ENCODE data around the gene SCAPER.

The SCAPER gene

GRCh38 chr15:76764004-76764403 is 141.1 kb downstream of the SCAPER start:
- Histone ChIP-seq H3K36me3 (replicated peaks; ENCODE audit: low read depth, low read length) (peaks cover 48% of the 10 kb centered on the region), H4K20me1 (ENCODE audit: insufficient read depth, low read length) (no peaks in the 10 kb centered on the region), H3K27ac (ENCODE audit: low read length) (no peak overlapping the region), H3K79me2 (ENCODE audit: low read length) (no peaks in the 10 kb centered on the region), H3K4me1 (ENCODE audit: low read length) (no peaks in the 10 kb centered on the region), H3K9me3 (ENCODE audit: insufficient read depth, low read length) (peaks cover 19% of the 10 kb centered on the region), H3K4me2 (ENCODE audit: low read length) (no peak overlapping the region), H3K27me3 (ENCODE audit: low read depth, low read length) (no peaks in the 10 kb centered on the region), H3K4me3 (ENCODE audit: low read length) (no peak overlapping the region), H3K9ac (ENCODE audit: low read length) (no peak overlapping the region), H2AFZ (ENCODE audit: low read depth, low read length) (no peak overlapping the region)
- TF ChIP-seq, protein P1, sequence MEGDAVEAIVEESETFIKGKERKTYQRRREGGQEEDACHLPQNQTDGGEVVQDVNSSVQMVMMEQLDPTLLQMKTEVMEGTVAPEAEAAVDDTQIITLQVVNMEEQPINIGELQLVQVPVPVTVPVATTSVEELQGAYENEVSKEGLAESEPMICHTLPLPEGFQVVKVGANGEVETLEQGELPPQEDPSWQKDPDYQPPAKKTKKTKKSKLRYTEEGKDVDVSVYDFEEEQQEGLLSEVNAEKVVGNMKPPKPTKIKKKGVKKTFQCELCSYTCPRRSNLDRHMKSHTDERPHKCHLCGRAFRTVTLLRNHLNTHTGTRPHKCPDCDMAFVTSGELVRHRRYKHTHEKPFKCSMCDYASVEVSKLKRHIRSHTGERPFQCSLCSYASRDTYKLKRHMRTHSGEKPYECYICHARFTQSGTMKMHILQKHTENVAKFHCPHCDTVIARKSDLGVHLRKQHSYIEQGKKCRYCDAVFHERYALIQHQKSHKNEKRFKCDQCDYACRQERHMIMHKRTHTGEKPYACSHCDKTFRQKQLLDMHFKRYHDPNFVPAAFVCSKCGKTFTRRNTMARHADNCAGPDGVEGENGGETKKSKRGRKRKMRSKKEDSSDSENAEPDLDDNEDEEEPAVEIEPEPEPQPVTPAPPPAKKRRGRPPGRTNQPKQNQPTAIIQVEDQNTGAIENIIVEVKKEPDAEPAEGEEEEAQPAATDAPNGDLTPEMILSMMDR (IDR thresholded peaks at IDR 0.05; ENCODE audit: low read depth, low read length), result no peak
- TF ChIP-seq EZH2phosphoT487 (IDR thresholded peaks at IDR 0.05; ENCODE audit: low read depth), result no peak

GRCh38 chr15:76763554-76763953 is 141.6 kb downstream of the SCAPER start:
- peaks cover 19% of the 10 kb centered on the region for H3K9me3 ChIP-seq (ENCODE audit: insufficient read depth, low read length)
- no peaks in the 10 kb centered on the region for H4K20me1 ChIP-seq (ENCODE audit: insufficient read depth, low read length)
- H3K36me3 ChIP-seq (replicated peaks; ENCODE audit: low read depth, low read length), result peaks cover 48% of the 10 kb centered on the region
- no peak overlapping the region for H3K9ac ChIP-seq (ENCODE audit: low read length)
- H3K79me2 ChIP-seq (ENCODE audit: low read length), result no peaks in the 10 kb centered on the region
- H3K27me3 ChIP-seq (ENCODE audit: low read depth, low read length), result no peaks in the 10 kb centered on the region
- no peak overlapping the region for H3K27ac ChIP-seq (ENCODE audit: low read length)
- no peak overlapping the region for H2AFZ ChIP-seq (ENCODE audit: low read depth, low read length)
- H3K4me2 ChIP-seq (ENCODE audit: low read length), result no peak overlapping the region
- no peaks in the 10 kb centered on the region for H3K4me1 ChIP-seq (ENCODE audit: low read length)
- TF ChIP-seq EZH2phosphoT487 (IDR thresholded peaks at IDR 0.05; ENCODE audit: low read depth), result no peak
- TF ChIP-seq, protein P1 (IDR thresholded peaks at IDR 0.05; ENCODE audit: low read depth, low read length), result no peak
- no peak overlapping the region for H3K4me3 ChIP-seq (ENCODE audit: low read length)

- H3K4me1 ChIP-seq (ENCODE audit: low read length), result peaks cover 15% of the 10 kb centered on the region
- H3K27me3 ChIP-seq (ENCODE audit: low read depth, low read length), result no peaks in the 10 kb centered on the region
- H3K4me2 ChIP-seq (ENCODE audit: low read length), result no peak overlapping the region
- H2AFZ ChIP-seq (ENCODE audit: low read depth, low read length), result no peak overlapping the region
- H3K27ac ChIP-seq (ENCODE audit: low read length), result no peak overlapping the region
- H3K9me3 ChIP-seq (ENCODE audit: insufficient read depth, low read length), result no peaks in the 10 kb centered on the region
- H4K20me1 ChIP-seq (ENCODE audit: insufficient read depth, low read length), result no peaks in the 10 kb centered on the region
- H3K36me3 ChIP-seq (replicated peaks; ENCODE audit: low read depth, low read length), result peaks cover 8% of the 10 kb centered on the region
- TF ChIP-seq, protein P1 (IDR thresholded peaks at IDR 0.05; ENCODE audit: low read depth, low read length), result no peak
- no peak for TF ChIP-seq EZH2phosphoT487 (IDR thresholded peaks at IDR 0.05; ENCODE audit: low read depth)
- no peaks in the 10 kb centered on the region for H3K79me2 ChIP-seq (ENCODE audit: low read length)
- no peak overlapping the region for H3K4me3 ChIP-seq (ENCODE audit: low read length)
- no peak overlapping the region for H3K9ac ChIP-seq (ENCODE audit: low read length)
Observed at GRCh38 chr15:76756381-76756780, 148.8 kb downstream of the SCAPER start.

DNA sequence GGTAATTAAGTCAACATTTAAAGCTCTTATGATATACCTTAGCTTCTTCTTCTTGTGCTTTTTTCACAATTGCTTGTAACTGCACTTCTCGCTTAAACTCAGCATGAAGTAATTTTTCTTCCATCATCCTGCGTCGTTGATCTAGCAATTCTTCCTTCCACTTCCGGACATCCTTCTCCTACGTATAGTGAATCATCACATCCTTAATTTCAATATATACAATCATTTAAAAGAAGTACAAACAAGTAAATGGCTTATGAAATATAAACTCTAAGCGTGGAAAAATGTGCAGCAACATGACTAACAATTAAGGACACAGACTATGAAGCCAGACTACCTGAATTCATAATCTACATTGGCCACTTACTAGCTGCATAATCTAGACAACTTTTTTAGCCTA is 151.4 kb downstream of the SCAPER start:
- H3K27ac ChIP-seq (ENCODE audit: low read length), result no peak overlapping the region
- H3K9me3 ChIP-seq (ENCODE audit: insufficient read depth, low read length), result no peaks in the 10 kb centered on the region
- H3K27me3 ChIP-seq (ENCODE audit: low read depth, low read length), result no peaks in the 10 kb centered on the region
- no peaks in the 10 kb centered on the region for H4K20me1 ChIP-seq (ENCODE audit: insufficient read depth, low read length)
- no peaks in the 10 kb centered on the region for H3K79me2 ChIP-seq (ENCODE audit: low read length)
- peaks cover 4% of the 10 kb centered on the region for H3K36me3 ChIP-seq (replicated peaks; ENCODE audit: low read depth, low read length)
- H3K9ac ChIP-seq (ENCODE audit: low read length), result no peak overlapping the region
- no peak overlapping the region for H3K4me2 ChIP-seq (ENCODE audit: low read length)
- TF ChIP-seq, protein P1 (IDR thresholded peaks at IDR 0.05; ENCODE audit: low read depth, low read length), result no peak
- TF ChIP-seq EZH2phosphoT487 (IDR thresholded peaks at IDR 0.05; ENCODE audit: low read depth), result no peak
- no peak overlapping the region for H3K4me3 ChIP-seq (ENCODE audit: low read length)
- H2AFZ ChIP-seq (ENCODE audit: low read depth, low read length), result no peak overlapping the region
- H3K4me1 ChIP-seq (ENCODE audit: low read length), result peaks cover 15% of the 10 kb centered on the region

Measured in OCI-LY3 (cell line).